GM10847 (cell line): Measurements from ENCODE around the gene STARD10.

ENCODE experiments used
- POLR2A ChIP-seq: IDR thresholded peaks from 2 replicates; pipeline ENCODE4 v1.6.1; 2011; ENCODE audit not compliant: insufficient read length; ENCODE audit errors: extremely low read depth

The STARD10 gene

GRCh38 chr11:72704783-72705265, 89.0 kb downstream of the STARD10 start:
- TF ChIP-seq POLR2A = no peak
